NCI-H510A treated with DMSO at 0.1 percent for 48 hours (cell line): ENCODE measurements around the gene COMP.

Experiments used
- DNase-seq: peaks from one replicate; lab custom pipeline; 2025; lab: John Stamatoyannopoulos, UW

COMP gene

GRCh38 chr19:18782559-18783225, 8.4 kb downstream of the COMP start:
- no peak for DNase-seq

- DNase-seq, result no peak
These were observed 9.1 kb downstream of the COMP start for GRCh38 chr19:18781885-18782527.

GRCh38 chr19:18781047-18781600, 10.0 kb downstream of the COMP start:
- no peak for DNase-seq

- no peak for DNase-seq
These were observed 10.5 kb downstream of the COMP start for GRCh38 chr19:18780631-18781030.

- DNase-seq, result no peak
These were observed 11.0 kb downstream of the COMP start for GRCh38 chr19:18780081-18780480.

- DNase-seq, result no peak
These were observed 12.1 kb downstream of the COMP start for GRCh38 chr19:18778826-18779495.

- DNase-seq, result no peak
These were observed 13.1 kb downstream of the COMP start for GRCh38 chr19:18778076-18778389.

- DNase-seq, result no peak
These were observed 13.6 kb downstream of the COMP start for GRCh38 chr19:18777301-18778075.

GRCh38 chr19:18776736-18777135, 14.4 kb downstream of the COMP start:
- no peak for DNase-seq

- no peak for DNase-seq
These were observed 14.9 kb downstream of the COMP start for GRCh38 chr19:18776288-18776594.

- no peak for DNase-seq
These were observed 15.4 kb downstream of the COMP start for GRCh38 chr19:18775586-18776287.

- DNase-seq, result no peak
These were observed 16.2 kb downstream of the COMP start for GRCh38 chr19:18774782-18775444.

- no peak for DNase-seq
These were observed 17.0 kb downstream of the COMP start for GRCh38 chr19:18774107-18774506.

- DNase-seq, result no peak
These were observed 17.4 kb downstream of the COMP start for GRCh38 chr19:18773682-18774081.

- no peak for DNase-seq
These were observed 18.2 kb downstream of the COMP start for GRCh38 chr19:18772620-18773587.

- no peak for DNase-seq
These were observed 19.5 kb downstream of the COMP start for GRCh38 chr19:18771328-18772242.

GRCh38 chr19:18770663-18771327, 20.3 kb downstream of the COMP start:
- DNase-seq, result no peak

- no peak for DNase-seq
These were observed 21.0 kb downstream of the COMP start for GRCh38 chr19:18769989-18770528.
